ENCODE measurements around the gene CGNL1. TPM values are rescaled to one million over a fixed set of nuclear protein-coding genes. Genes with fewer than 3 reads are reported as not detected.
A peak's percentile ranks its signal among the peaks of the same experiment; 100 is the strongest.

The CGNL1 gene
- total RNA-seq, 1 experiment from 2014 or later, result 3.4 TPM

DNA sequence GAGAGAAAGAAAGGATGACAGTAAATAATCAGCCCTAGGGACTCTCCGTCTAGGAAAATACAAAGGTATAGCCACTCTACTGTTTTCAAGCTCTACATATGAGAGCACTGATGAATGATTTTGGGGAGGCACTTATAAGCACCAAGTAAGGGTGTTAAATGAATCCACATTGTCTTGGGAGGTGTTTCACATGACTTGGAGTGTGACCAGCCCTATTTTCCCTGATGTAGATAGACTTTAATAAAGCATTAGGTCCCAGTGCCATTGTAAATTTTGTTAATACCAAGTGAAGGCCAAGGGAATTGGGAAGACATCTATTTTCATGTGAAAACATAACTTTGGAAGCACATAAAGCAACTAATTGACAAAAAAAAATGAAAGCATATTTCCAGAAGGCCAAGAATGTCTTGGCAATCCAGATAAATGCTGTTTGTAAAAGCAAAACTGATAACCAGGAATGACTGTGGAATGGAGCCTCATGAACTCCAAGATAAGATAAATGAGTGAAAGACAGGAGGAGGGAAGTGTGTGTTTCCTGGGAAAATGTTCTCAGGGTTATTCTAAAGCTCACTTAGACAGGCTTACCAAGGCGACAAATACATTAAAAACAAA, 119.4 kb downstream of the CGNL1 start:
- DNase-seq (ENCODE audit: low spot score), result no peak

DNA sequence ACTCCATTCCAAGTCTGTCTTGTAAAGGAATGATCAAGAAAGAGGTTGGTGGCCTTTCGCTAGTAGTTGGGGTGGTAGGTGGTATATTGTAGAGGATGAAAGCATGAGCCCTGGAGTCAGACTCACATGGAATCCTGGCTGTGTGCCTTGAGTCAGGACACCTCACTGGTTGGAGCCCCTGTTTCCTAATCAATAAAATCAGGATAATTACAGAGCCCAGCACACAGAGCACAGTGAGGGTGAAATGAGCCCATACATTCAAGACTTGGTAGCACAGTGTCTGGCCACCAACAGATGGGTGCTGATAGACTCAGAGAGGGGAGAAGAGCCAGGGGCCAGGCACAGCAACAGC, 120.3 kb downstream of the CGNL1 start:
- DNase-seq (ENCODE audit: low spot score), result no peak

DNA sequence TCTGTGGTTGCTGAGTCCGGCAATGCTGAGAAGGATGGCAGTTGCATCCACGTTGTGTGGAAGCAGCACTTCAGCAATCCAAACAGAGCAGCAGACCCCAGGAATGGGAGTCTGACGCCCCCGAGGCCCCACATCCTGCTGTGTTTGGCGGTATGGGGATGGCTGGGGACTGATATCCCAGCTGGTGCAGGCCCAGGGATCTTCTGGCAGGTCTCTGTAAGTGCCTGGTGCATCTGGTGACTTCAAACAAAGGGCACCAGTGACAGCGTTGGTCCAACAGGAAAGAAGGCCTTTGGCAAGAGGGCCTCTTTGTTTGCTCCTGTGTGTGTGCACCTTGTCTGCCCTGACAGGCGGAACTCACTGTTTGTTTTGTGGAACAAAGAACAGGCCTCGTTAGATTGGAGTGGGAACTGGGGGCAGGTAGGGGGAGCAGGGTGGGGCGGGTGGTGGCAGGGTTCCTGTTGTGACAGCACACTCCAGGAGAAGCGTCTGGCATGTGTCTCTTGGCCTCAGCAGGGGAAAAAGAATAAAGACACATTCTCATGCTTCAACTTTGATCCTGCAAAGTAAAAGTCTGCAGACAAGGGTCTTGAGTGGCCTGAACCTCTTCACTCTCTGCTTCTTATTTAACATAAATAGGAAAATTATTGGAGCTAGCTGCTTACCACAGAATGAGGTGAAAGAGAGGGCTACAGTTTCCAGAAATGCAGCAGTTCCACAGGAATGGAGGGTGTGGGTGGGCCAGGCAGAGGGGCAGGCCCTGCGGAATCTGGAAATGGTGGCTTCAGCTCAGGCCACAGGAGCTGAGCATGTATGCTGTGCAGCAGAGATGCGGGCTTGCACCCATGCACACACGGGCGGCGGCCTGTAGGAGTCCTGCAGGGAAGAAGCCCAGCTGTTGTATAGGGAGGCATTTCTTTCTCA, 120.9 kb downstream of the CGNL1 start:
- DNase-seq (ENCODE audit: low spot score), result no peak

DNA sequence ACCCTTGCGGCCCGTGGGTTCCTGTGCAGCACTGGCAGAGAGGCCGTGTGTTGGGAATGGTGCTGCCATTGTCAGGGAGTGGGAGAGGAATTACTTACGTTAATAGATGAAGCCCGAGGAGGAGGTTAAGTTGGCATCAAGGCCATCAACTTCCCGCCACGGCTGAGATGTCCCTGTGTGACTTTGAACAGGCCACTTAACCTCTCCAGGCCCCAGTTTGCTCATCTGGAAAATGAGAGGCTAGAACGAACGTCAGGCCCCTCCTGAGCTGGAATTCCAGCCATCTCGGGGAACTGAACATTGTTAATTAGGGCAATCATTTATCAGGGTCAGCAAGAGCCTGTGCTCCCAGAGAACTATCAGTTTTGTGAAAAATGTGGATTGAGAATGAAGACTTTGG, 124.0 kb downstream of the CGNL1 start:
- DNase-seq (ENCODE audit: low spot score), result no peak

DNA sequence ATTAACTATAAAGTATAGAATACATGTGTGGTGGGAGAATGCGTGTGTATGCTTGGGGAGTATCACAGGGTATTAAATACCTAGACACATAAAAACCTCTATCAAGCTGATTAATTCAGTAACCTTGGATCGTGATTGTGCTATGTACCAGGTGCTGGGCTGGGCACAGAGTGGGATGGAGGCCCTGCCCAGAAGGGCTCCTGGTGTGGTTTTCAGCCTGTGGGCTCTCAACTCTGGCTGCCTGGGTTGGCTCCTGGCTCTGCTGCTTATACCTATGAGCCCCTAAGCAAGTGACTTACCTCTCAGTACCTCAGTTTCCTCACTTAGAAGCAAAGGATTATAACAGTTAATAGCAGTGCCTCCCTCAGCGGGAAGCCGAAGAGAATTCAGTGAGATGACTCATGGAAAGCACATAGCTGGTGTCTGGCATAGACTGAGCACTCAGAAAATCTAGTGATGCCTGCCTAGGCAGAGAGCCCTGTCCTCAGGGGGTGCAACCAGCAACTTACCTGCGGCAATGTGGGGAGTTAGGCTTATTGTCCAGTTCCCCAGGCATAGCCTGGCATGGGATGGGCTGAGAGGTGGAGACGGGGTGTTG, 124.8 kb downstream of the CGNL1 start:
- DNase-seq (ENCODE audit: low spot score), result peak; percentile 48

DNA sequence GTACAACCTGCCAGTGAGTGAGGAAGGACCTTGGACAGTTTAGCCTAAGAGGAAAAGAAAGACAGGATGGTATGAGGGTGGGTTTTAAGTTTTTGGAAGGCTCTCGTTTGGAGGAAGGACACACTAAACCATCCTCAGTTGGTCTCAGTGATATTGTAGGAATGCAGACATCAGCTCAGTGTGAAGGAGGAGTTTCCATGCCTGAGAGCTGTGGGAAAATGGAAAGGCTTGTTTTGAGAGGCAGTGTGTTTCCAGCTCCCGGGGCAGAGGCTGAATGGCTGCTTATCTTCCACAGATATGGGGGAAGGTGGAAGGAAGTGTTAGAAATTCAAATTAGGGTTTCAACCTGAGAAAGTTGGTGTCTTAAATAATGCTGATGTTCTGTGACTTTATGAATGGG, 125.8 kb downstream of the CGNL1 start:
- DNase-seq (ENCODE audit: low spot score), result no peak

DNA sequence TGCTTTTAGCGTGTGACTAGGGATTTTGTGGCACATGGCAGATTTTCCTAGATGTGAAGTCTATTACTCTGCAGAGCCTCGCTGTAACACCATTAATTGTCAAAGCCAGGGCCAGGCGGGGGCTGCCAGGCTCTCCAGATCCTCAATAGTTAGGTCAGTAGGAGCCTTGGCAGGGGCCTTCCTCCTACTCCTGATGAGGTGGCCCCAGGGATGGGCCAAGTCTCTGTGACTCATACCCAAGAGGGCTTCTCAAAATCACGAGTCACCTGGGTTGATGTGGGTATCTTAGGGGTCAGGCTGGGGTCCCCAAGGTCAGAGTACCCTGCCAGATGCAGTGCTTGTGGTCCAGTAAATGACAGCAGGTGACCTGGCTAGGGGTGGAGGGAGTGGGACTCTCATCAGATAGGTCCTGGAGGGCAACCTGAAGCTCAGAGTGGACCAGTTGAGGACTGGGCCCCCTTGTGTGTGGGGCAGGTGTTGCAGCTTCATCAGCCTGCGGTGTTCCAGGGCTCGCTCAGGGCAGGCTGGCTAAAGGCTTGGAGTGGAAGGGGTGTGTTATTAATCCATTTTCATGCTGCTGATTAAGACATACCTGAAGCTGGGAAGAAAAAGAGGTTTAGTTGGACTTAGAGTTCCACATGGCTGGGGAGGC, 126.9 kb downstream of the CGNL1 start:
- no peak for DNase-seq (ENCODE audit: low spot score)

DNA sequence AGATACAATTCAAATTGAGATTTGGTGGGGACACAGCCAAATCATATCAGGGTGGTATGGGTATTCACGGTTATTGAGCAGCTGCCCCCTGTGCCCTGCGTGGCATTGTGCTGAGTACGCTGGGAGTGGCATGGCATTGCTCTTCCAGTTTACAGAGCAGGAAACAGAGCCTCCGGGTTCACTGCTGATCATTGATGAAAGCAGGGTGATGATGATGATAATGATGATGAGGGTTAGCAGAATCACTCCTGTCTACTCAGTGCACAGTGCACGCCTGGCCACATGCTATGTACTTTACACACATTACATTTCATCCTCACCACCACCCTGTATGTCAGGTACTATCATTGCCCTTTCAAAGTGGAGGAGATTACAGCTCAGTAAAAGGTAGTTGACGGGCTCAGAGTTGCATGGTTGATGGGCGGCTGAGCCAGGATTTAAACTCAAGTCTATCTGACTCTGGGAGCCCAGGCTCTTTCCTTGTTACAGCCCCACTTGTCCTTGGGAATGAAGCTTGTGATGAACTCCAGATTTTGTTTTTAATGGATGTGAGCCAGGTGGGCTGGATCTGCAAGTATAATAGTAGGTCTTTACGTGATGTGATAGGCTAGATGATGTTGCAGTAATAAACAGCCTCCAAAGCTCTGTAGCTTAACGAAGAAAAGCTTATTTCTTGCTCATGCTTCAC, 127.8 kb downstream of the CGNL1 start:
- no peak for DNase-seq (ENCODE audit: low spot score)

DNA sequence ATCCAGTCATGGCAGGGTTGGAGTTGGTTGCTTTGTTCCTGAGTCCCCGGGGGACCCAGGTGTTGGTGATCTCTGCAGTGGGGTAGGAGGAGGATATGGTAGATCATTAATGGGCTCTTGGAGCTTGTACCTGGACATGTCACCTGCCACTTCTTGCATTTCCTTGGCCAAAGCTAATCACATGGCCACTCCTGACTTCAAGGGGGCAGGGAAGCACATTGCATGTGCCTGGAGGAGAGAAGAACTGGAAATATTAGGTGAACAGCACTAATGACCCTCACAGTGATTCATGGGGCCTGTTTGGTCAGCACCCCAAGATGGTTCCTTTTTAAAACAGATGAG, 128.3 kb downstream of the CGNL1 start:
- no peak for DNase-seq (ENCODE audit: low spot score)

DNA sequence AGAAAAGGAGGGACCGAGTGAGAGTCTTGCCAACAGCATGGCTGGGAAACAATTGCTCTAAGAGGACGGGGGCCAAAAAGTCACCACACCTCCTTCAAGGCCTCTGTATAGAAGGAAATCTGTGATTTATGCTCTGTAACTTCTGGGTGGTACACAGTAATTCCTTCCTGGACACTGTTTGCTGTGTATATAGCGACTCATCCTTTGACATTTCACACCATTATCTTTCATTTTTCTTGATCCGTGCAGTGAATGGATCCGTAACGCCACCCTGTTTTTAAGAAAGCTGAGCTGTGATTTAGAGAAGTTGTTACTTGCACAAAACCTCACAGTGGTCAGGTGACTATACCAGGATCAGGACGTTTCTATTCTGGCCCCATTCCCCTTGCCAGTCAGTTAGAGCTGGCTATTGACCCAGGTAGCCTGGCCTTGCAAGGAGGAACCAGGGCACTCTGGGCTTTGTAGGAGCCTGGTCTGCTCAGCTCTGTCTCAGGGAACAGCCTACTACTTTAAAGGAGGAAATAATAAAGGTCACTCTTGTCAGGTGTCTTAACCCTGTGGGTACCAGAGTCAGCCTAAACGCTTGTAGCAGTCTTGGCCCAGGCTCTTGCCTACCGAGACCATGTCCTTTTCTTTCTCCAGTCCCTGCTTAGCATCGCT, 128.9 kb downstream of the CGNL1 start:
- peak; percentile 63 for DNase-seq (ENCODE audit: low spot score)

DNA sequence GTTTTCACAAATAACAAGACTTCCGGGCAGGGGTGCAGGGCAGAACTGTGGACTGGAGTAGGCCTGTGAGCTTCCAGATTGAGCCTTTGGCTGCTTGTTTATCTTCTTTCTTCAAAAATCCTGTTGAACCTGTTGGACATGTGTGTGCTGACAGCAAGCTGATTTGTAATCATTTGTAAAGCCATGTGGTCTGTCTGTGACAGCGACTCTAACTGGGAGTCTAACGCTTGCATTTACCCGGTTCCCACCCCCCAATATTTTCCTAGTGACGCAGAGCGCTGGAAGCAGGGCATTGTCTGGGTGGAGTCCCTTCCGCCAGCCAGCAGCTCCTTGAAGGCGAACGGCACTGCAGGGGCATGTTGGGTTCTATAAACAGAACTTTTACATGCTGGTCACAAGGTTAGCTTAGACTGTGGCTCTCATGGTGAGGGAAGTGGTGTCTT, 129.7 kb downstream of the CGNL1 start:
- DNase-seq (ENCODE audit: low spot score), result peak; percentile 77

DNA sequence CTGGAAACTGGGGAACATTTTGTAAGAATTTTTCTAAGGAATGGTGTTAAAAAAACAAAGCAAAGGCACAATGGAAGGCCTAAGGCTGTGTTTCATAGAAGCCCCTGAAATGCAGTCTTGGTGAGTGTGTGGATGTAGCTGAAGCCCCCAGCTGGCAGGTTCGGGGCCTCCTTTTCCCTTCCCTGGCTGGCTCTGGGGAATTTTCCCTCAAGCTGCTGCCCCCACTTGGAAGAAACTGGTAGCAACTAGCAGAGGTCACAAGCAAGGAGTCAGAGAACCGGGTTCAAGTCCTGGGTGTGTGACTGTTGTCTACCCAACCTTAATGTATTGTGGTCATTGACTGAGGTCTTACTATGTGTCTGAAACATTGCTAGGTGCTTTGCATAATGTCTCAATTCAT, 130.1 kb downstream of the CGNL1 start:
- no peak for DNase-seq (ENCODE audit: low spot score)

DNA sequence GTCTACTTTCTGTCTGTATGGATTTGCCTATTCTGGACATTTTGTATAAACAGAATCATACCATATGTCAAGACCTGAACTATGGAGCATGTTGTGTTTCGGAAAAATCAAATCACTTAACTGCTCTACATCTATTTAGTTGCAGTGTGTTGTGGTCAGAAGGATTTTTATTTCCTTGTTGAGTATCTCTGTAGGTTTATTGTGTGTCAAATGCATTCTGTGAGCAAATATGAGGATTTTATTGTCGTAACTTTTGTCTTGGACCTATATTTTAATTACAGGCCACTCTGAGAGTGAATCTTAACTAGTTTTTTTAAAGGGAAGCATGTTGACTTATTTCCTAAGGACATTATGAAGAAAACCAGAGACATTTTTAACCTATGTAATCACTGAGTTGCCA, 130.8 kb downstream of the CGNL1 start:
- no peak for DNase-seq (ENCODE audit: low spot score)

DNA sequence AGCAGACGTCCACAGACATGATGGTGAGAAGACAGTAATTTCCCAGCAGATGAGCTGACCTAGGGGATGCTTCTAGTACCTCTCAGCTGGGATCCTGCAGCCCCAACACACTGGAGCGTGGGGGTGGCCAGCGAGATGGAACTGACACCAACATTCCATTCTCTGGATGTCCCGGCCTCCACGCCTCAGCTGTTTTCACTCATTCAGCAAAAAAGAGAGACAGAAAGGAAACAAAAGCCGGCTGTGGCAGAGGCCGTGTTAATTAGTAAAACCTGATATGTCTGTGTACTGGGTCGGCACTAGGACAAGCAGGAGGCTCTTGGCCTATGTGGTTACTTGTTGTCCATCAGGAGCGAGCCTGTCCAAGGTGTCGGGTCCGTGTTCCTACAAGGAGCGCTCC, 132.8 kb downstream of the CGNL1 start:
- no peak for DNase-seq (ENCODE audit: low spot score)

DNA sequence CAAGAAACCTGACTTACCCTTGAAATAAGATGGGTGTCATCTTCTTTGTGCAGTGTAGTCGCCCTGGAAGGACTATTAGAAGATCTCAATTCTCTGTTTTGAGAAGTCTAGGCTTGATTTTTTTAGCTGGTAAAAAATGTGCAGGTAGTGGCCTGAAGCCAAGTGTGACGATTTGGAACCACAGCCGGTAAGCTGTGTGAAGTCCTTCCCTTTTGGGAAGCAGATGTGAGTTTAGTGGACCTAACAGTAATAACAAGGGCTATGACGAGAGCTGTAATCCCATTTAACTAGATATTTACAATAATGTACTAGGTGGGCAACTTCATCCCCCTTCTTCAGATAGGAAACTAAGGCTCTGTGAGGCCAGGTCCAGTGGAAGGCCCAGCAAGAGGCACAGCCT, 133.7 kb downstream of the CGNL1 start:
- no peak for DNase-seq (ENCODE audit: low spot score)

DNA sequence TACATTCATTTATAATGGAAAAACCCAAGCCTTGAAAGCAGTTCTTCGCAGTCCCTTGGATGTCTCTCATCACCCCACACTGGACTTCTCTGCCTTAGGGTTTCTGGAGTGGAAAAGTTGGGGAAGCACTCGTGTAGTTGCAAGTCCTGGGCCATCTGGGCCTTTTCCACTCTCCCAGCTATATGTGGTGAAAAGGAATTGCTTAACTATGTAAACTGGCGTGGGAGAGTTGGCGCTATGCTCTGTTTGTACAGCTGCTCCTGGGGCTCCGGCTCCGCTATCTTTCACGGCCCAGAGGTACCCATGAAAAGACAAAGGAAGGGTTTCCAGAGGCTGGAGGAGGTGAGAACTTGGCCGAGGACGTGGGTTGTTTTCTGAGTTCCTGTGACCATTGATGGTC, 134.3 kb downstream of the CGNL1 start:
- no peak for DNase-seq (ENCODE audit: low spot score)

DNA sequence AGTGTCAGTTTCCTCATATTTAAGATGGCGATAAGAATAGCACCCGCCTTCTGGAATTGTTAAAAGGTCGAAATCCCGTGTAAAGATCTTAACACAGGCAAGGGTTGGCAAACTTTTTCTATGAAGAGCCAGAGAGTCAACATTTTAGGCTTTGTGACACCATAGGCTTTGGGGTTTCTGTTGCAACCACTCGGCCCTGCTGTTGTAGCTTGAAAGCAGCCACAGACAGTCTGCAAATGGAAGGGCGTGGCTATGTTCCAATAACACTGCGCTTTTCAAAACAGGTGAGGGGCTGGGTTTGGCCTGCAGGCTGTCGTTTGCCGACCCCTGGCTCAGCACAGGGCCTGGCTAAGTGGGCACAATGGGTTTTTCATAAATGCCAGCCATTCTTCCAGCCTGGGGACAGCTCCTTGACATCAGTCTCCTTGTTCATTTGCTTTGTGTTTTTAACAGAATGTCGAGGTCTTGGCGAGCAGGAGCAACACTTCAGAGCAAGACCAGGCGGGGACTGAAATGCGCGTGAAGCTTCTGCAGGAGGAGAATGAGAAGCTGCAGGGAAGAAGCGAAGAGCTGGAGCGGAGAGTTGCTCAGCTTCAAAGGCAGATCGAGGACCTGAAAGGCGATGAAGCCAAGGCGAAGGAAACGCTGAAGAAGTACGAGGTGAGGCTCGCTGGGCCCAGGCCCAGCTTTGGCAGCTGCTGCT, 140.2 kb downstream of the CGNL1 start:
- no peak for DNase-seq (ENCODE audit: low spot score)

DNA sequence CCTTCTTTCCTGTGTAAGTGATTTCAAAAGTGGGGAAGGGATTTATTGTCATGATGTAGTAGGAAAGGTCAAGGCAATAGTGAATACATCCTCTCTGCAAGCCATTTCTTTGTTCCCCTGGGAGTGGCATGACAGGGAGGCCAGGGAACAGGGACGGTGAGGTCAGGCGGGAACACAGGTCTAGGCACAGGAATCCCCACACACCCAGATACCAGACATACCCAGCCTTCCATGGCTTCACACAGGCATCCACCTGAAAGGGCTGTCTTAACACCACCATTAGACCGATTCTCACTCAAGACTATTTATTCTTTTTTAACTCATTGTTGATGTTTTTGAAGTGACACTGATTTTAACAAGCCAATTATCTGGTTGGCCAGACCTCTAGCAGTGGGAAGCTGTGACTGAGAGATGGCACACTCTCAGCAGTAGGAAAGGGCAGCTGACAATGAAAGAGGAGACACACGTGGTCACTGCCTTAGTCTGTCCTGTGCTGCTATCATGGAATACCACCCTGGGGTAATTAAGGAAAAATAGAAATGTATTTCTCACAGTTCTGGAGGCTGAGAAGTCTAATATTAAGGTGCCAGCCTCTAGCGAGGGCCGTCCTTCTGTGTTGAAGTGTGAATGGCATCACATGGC, 140.8 kb downstream of the CGNL1 start:
- DNase-seq (ENCODE audit: low spot score), result no peak

DNA sequence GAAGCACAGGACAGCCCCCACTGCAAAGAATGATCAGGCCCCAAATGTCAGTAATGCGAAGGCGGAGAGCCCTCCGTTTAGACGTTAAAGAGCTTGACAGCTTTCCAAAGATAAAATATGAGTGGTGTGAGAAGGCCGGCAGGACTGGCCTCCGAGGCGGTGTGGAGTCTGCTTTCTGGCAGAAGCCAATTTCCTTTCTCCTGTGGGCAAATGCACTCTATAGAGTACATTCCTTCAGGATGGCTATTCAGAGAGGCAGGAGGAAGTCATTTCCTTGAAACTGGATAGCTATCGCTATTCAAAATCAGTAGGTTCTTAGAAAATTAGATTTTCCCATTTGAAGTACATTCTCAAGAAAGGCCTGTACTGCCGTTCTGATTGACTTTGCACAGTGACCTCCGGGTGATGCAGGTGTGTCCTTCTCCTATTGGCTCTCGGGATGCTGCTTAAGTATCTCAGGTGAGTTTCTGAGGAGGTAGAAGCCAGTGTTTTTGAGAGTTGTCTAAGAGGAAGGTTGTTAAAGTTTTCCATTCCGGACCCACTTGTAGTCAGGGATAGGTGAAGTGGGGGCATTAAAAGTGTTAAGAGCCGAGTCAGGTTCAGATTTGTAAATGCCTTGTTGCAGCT, 142.6 kb downstream of the CGNL1 start:
- no peak for DNase-seq (ENCODE audit: low spot score)

DNA sequence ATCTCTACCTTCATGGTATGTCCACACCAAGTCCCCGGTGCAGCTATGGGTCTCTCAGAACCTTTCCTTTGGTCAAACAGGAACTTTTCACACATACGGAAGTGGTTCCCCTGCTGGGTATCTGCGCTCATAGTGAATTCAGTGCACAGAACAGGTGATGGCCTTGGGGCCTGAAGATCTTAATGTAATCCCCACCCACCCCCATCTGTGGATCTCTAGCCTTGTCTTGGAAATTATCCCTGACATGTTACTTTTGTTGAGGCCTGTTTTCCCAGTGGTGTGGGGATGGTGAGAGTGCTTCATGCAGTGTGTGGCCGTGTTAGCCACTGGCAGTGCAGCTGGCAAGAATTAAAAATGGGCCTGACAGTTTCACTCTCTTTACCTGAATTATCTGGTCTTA, 143.5 kb downstream of the CGNL1 start:
- no peak for DNase-seq (ENCODE audit: low spot score)

Measured in A172 (cell line).